HepG2 (cell line): Measurements from ENCODE around the gene TBXA2R.

Experiments used
- BHLHE40 ChIP-seq: IDR thresholded peaks from 2 replicates; pipeline ENCODE4 v1.6.1; 2011; ENCODE audit warnings: low read length, improper control_type of control experiment
- CEBPB ChIP-seq: IDR thresholded peaks from 2 replicates; pipeline ENCODE4 v1.6.1; 2011; ENCODE audit warnings: low read depth, low read length, improper control_type of control experiment, borderline replicate concordance
- CTCF ChIP-seq: sonication (generic); formaldehyde crosslinking; IDR thresholded peaks from 2 replicates; pipeline ENCODE4 v1.5.0; 2020; ENCODE audit warnings: mild to moderate bottlenecking, missing genetic modification reagents, moderate library complexity
- FIP1L1 ChIP-seq: fragments of 200-400 bp; formaldehyde crosslinking; IDR thresholded peaks from 2 replicates; pipeline ENCODE4 v1.6.1; 2018; ENCODE audit warnings: low read depth, mild to moderate bottlenecking, low read length, moderate library complexity, borderline replicate concordance; ENCODE audit not compliant: insufficient read depth
- GFI1 ChIP-seq: sonication (generic); formaldehyde crosslinking; IDR thresholded peaks from 2 replicates; pipeline ENCODE4 v1.5.0; 2020; ENCODE audit warnings: missing genetic modification reagents, mild to moderate bottlenecking, borderline replicate concordance
- HOXA7 ChIP-seq: sonication (generic); formaldehyde crosslinking; IDR thresholded peaks from 2 replicates; pipeline ENCODE4 v1.8.1; 2022; ENCODE audit warnings: mild to moderate bottlenecking, missing genetic modification reagents, moderate library complexity
- MEF2D ChIP-seq: sonication (generic); formaldehyde crosslinking; IDR thresholded peaks from 2 replicates; pipeline ENCODE4 v1.5.1; 2020; ENCODE audit warnings: mild to moderate bottlenecking, missing genetic modification reagents
- MYNN ChIP-seq: sonication (generic); formaldehyde crosslinking; IDR thresholded peaks from 2 replicates; pipeline ENCODE4 v1.4.0; 2020; ENCODE audit warnings: mild to moderate bottlenecking, low read depth, missing genetic modification reagents
- NFE2 ChIP-seq: sonication (generic); formaldehyde crosslinking; IDR thresholded peaks from 2 replicates; pipeline ENCODE4 v1.4.0; 2020; ENCODE audit warnings: missing genetic modification reagents
- POLR2A ChIP-seq, 2 experiments: IDR thresholded peaks; 2 replicates each; pipeline ENCODE4 v1.6.1; 2011; ENCODE audit warnings: low read depth in 2 of 2, low read length in 2 of 2, mild to moderate bottlenecking in 1 of 2, moderate library complexity in 1 of 2; ENCODE audit not compliant: insufficient read depth in 1 of 2
- RAD21 ChIP-seq: fragments of 450-650 bp; formaldehyde crosslinking; IDR thresholded peaks from 2 replicates; pipeline ENCODE4 v1.5.0; 2020; ENCODE audit warnings: mild to moderate bottlenecking
- RERE ChIP-seq: IDR thresholded peaks from 2 replicates; pipeline ENCODE4 v1.6.1; 2016; ENCODE audit warnings: low read depth, missing genetic modification reagents, missing compliant biosample characterization
- TCF12 ChIP-seq, 2 experiments: fragments of 450-650 bp in 1 of 2; sonication (generic) in 1 of 2; formaldehyde crosslinking in 1 of 2; IDR thresholded peaks; 2 replicates each; pipeline versions ENCODE4 v1.6.1 to v1.8.0; 2017 to 2022; ENCODE audit warnings: antibody characterized with exemption in 1 of 2, mild to moderate bottlenecking in 1 of 2, missing genetic modification reagents in 1 of 2, moderate library complexity in 1 of 2

- TF ChIP-seq POLR2A (IDR thresholded peaks at IDR 0.05; ENCODE audit: insufficient read depth in 1 of 2, low read depth in 2 of 2, low read length in 2 of 2) (no peak), HOXA7 (CRISPR knock-in tag) (no peak), CTCF (CRISPR knock-in tag) (peak; percentile 33; the same call in 1 of the 2 replicates), GFI1 (CRISPR knock-in tag) (no peak), NFE2 (CRISPR knock-in tag) (no peak), FIP1L1 (no peak), RAD21 (CRISPR knock-in tag) (no peak), MEF2D (CRISPR knock-in tag) (no peak), TCF12 (IDR thresholded peaks at IDR 0.05) (no peak), TCF12 (CRISPR knock-in tag; IDR thresholded peaks at IDR 0.05) (no peak), RERE (CRISPR knock-in tag) (no peak), BHLHE40 (no peak), CEBPB (no peak), MYNN (no peak)
Observed at GRCh38 chr19:3593156-3593555, 13.5 kb downstream of the TBXA2R start.
